ENCODE results near the gene NPHP4. TPM values are rescaled to one million over a fixed set of nuclear protein-coding genes. Genes with fewer than 3 reads are reported as not detected.
A peak's percentile ranks its signal among the peaks of the same experiment; 100 is the strongest.

The NPHP4 gene
- total RNA-seq, 1 donor from 2014 or later, result 2.4 TPM

- no peak for DNase-seq (ENCODE audit: low read depth in 2 of 2)
These were observed 1.3 kb downstream of the NPHP4 start for GRCh38 chr1:5990913-5991312.

- DNase-seq (ENCODE audit: low read depth in 2 of 2), result no peak
These were observed 2.4 kb downstream of the NPHP4 start for GRCh38 chr1:5989731-5990271.

GRCh38 chr1:5989286-5989605, 3.0 kb downstream of the NPHP4 start:
- no peak for DNase-seq (ENCODE audit: low read depth in 2 of 2)

GRCh38 chr1:5988596-5989285, 3.5 kb downstream of the NPHP4 start:
- DNase-seq (ENCODE audit: low read depth in 2 of 2), result no peak

GRCh38 chr1:5986018-5986417, 6.2 kb downstream of the NPHP4 start:
- DNase-seq (ENCODE audit: low read depth in 2 of 2), result no peak

- DNase-seq (ENCODE audit: low read depth in 2 of 2), result no peak
These were observed 7.0 kb downstream of the NPHP4 start for GRCh38 chr1:5985250-5985649.

GRCh38 chr1:5983361-5984103, 8.7 kb downstream of the NPHP4 start:
- DNase-seq (ENCODE audit: low read depth in 2 of 2), result peak in 1 of 2 donors; percentile 47

- no peak for DNase-seq (ENCODE audit: low read depth in 2 of 2)
These were observed 9.4 kb downstream of the NPHP4 start for GRCh38 chr1:5982868-5983267.

- DNase-seq (ENCODE audit: low read depth in 2 of 2), result no peak
These were observed 9.9 kb downstream of the NPHP4 start for GRCh38 chr1:5982276-5982675.

- no peak for DNase-seq (ENCODE audit: low read depth in 2 of 2)
These were observed 11.2 kb downstream of the NPHP4 start for GRCh38 chr1:5981009-5981380.

GRCh38 chr1:5980314-5981008, 11.8 kb downstream of the NPHP4 start:
- no peak for DNase-seq (ENCODE audit: low read depth in 2 of 2)

GRCh38 chr1:5979536-5980313, 12.5 kb downstream of the NPHP4 start:
- DNase-seq (ENCODE audit: low read depth in 2 of 2), result no peak

- DNase-seq (ENCODE audit: low read depth in 2 of 2), result no peak
These were observed 13.8 kb downstream of the NPHP4 start for GRCh38 chr1:5978452-5978851.

GRCh38 chr1:5977494-5978444, 14.5 kb downstream of the NPHP4 start:
- DNase-seq (ENCODE audit: low read depth in 2 of 2), result no peak

- no peak for DNase-seq (ENCODE audit: low read depth in 2 of 2)
These were observed 15.3 kb downstream of the NPHP4 start for GRCh38 chr1:5976726-5977493.

- no peak for DNase-seq (ENCODE audit: low read depth in 2 of 2)
These were observed 16.0 kb downstream of the NPHP4 start for GRCh38 chr1:5976231-5976630.

GRCh38 chr1:5975133-5975880, 16.9 kb downstream of the NPHP4 start:
- DNase-seq (ENCODE audit: low read depth in 2 of 2), result peak; percentile 47 to 66

GRCh38 chr1:5974631-5975030, 17.6 kb downstream of the NPHP4 start:
- DNase-seq (ENCODE audit: low read depth in 2 of 2), result no peak

- no peak for DNase-seq (ENCODE audit: low read depth in 2 of 2)
These were observed 18.5 kb downstream of the NPHP4 start for GRCh38 chr1:5973771-5974170.

All from dermis microvascular lymphatic vessel endothelial cell (primary cell).